Calu3 (cell line): Measurements from ENCODE around the gene ASCL5. TPM values are rescaled to one million over a fixed set of nuclear protein-coding genes. Genes with fewer than 3 reads are reported as not detected.

ENCODE experiments used
- BruUV-seq: library from RNA; stranded (reverse); fragments of 400-500 nt; replicated peaks from 2 replicates; lab custom pipeline; 2021; lab: Mats Ljungman, UMichigan
- CTCF ChIA-PET: fragments of 300-600 bp; sonication (Branson Sonifier 250); formaldehyde crosslinking; loops from one replicate; lab custom pipeline; 2022; ENCODE audit warnings: antibody characterized with exemption; lab: Charles Lee
- DNase-seq: peaks from one replicate; pipeline ENCODE4 v3.0.0; 2022
- H3K27ac Mint-ChIP-seq: one replicate; pipeline ENCODE4 v1.8.0; 2022; ENCODE audit warnings: mixed read lengths; ENCODE audit not compliant: unreplicated experiment
- H3K27me3 Mint-ChIP-seq: one replicate; pipeline ENCODE4 v1.8.0; 2022; ENCODE audit warnings: mixed read lengths; ENCODE audit not compliant: unreplicated experiment
- H3K36me3 Mint-ChIP-seq: one replicate; pipeline ENCODE4 v1.8.0; 2022; ENCODE audit warnings: mild to moderate bottlenecking, moderate library complexity, mixed read lengths; ENCODE audit not compliant: insufficient read depth, unreplicated experiment
- H3K4me1 Mint-ChIP-seq: one replicate; pipeline ENCODE4 v1.8.0; 2022; ENCODE audit warnings: mild to moderate bottlenecking, low read depth, mixed read lengths; ENCODE audit not compliant: unreplicated experiment
- H3K4me3 Mint-ChIP-seq: one replicate; pipeline ENCODE4 v1.8.0; 2022; ENCODE audit warnings: mild to moderate bottlenecking, low read depth, moderate library complexity, mixed read lengths; ENCODE audit not compliant: unreplicated experiment
- H3K9me3 Mint-ChIP-seq: one replicate; pipeline ENCODE4 v1.8.0; 2022; ENCODE audit warnings: low read depth, mixed read lengths; ENCODE audit not compliant: unreplicated experiment
- intact Hi-C: fragments of 100-400 bp; cut with micrococcal nuclease; formaldehyde crosslinking; loops from one replicate; pipeline ENCODE4 v1.10.0; 2022; ENCODE audit not compliant: unreplicated experiment
- total RNA-seq: library from RNA; stranded (reverse); gene quantifications from 2 replicates; pipeline ENCODE4 v1.2.3, GENCODE V29; 2022
- TF ChIP-seq, protein P1 (sequence below): fragments of 200-600 bp; IDR thresholded peaks from one replicate; pipeline ENCODE4 v1.8.0; 2022; ENCODE audit warnings: antibody characterized with exemption; ENCODE audit not compliant: unreplicated experiment

ASCL5 gene
- total RNA-seq, 1 experiment from 2014 or later: not detected

GRCh38 chr1:201123866-201124265, 3.1 kb downstream of the ASCL5 start:
- Mint-ChIP-seq H3K27ac (no peak overlapping the region), H3K36me3 (no peaks in the 10 kb centered on the region), H3K9me3 (no peaks in the 10 kb centered on the region), H3K4me1 (peaks cover 14% of the 10 kb centered on the region), H3K27me3 (peaks cover 72% of the 10 kb centered on the region), H3K4me3 (no peak overlapping the region)
- CTCF ChIA-PET: interaction anchor here (0.8 kb wide), 1 partner anchor 43 kb away, joined by 3 read pairs; no protein-coding TSS in a partner anchor
- no TSS peak for BruUV-seq
- intact Hi-C loops: no loop called here
- DNase-seq: no peak
- TF ChIP-seq, protein P1, sequence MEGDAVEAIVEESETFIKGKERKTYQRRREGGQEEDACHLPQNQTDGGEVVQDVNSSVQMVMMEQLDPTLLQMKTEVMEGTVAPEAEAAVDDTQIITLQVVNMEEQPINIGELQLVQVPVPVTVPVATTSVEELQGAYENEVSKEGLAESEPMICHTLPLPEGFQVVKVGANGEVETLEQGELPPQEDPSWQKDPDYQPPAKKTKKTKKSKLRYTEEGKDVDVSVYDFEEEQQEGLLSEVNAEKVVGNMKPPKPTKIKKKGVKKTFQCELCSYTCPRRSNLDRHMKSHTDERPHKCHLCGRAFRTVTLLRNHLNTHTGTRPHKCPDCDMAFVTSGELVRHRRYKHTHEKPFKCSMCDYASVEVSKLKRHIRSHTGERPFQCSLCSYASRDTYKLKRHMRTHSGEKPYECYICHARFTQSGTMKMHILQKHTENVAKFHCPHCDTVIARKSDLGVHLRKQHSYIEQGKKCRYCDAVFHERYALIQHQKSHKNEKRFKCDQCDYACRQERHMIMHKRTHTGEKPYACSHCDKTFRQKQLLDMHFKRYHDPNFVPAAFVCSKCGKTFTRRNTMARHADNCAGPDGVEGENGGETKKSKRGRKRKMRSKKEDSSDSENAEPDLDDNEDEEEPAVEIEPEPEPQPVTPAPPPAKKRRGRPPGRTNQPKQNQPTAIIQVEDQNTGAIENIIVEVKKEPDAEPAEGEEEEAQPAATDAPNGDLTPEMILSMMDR: no peak

- Mint-ChIP-seq H3K36me3 (no peaks in the 10 kb centered on the region), H3K4me3 (no peak overlapping the region), H3K27me3 (peaks cover 79% of the 10 kb centered on the region), H3K9me3 (no peaks in the 10 kb centered on the region), H3K4me1 (peaks cover 11% of the 10 kb centered on the region), H3K27ac (no peak overlapping the region)
- TF ChIP-seq, protein P1: no peak
- no peak for DNase-seq
- intact Hi-C loops: no loop called here
- CTCF ChIA-PET: no interaction called here
- BruUV-seq: no TSS peak
Measured at GRCh38 chr1:201122321-201122957, 4.5 kb downstream of the ASCL5 start.

GRCh38 chr1:201119206-201120197, 7.5 kb downstream of the ASCL5 start:
- H3K27ac Mint-ChIP-seq: no peak overlapping the region
- no peaks in the 10 kb centered on the region for H3K4me1 Mint-ChIP-seq
- intact Hi-C loops: no loop called here
- no TSS peak for BruUV-seq
- CTCF ChIA-PET: interaction anchor here (0.7 to 1.7 kb wide), 4 partner anchors 10 to 148 kb away, joined by 3 to 14 read pairs (median 8); no protein-coding TSS in a partner anchor
- peaks cover 3% of the 10 kb centered on the region for H3K36me3 Mint-ChIP-seq
- TF ChIP-seq, protein P1: peak; percentile 71
- DNase-seq: peak; percentile 60
- H3K4me3 Mint-ChIP-seq: no peak overlapping the region
- H3K27me3 Mint-ChIP-seq: peaks cover 88% of the 10 kb centered on the region
- H3K9me3 Mint-ChIP-seq: no peaks in the 10 kb centered on the region

- no peak overlapping the region for H3K4me3 Mint-ChIP-seq
- intact Hi-C loops: no loop called here
- no peak for DNase-seq
- no peaks in the 10 kb centered on the region for H3K9me3 Mint-ChIP-seq
- no peaks in the 10 kb centered on the region for H3K4me1 Mint-ChIP-seq
- BruUV-seq: TSS peak; percentile 35
- H3K27me3 Mint-ChIP-seq: peaks cover 80% of the 10 kb centered on the region
- H3K36me3 Mint-ChIP-seq: peaks cover 14% of the 10 kb centered on the region
- TF ChIP-seq, protein P1: no peak
- CTCF ChIA-PET: no interaction called here
- H3K27ac Mint-ChIP-seq: no peak overlapping the region
Measured at GRCh38 chr1:201116091-201116490, 10.9 kb downstream of the ASCL5 start.
